ENCODE results near the gene COPZ2.
"Not testable (repeated sequence)": the region's sequence is repeated elsewhere in the genome, so short reads cannot be mapped to it uniquely, and the experiment has no call there.

COPZ2 gene

DNA sequence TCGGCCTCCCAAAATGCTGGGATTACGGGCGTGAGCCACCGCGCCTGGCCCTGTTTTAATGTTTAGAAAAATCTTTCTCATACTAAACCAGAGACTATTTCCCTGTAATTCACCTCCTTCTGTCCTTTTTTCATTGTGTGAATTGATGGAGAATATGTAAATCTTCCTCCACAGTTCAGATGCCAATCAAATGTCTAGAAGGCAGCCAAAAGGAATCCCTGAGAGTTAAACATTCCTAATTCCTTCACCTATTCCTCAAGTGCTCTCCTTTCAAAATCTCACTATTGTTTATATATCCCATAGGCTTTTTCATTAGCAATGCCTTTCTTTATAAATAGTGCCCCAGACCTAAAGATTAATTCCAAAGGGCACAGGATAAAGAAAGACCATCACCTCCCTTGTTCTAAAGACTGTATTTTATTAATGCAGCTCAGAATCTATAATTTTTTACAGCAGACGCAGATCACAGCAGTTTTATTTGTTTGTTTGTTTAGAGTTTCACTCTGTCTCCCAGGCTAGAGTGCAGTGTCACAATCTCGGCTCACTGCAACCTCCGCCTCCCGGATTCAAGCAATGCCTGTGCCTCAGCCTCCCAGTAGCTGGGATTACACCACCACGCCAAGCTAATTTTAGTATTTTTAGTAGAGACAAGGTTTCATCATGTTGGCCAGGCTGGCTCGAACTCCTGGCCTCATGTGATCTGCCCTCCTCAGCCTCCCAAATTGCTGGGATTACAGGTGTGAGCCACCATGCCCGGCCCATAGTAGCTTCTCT, 30.5 kb downstream of the COPZ2 start:
- DNase-seq (ENCODE audit: low read depth in 2 of 2), result no peak

DNA sequence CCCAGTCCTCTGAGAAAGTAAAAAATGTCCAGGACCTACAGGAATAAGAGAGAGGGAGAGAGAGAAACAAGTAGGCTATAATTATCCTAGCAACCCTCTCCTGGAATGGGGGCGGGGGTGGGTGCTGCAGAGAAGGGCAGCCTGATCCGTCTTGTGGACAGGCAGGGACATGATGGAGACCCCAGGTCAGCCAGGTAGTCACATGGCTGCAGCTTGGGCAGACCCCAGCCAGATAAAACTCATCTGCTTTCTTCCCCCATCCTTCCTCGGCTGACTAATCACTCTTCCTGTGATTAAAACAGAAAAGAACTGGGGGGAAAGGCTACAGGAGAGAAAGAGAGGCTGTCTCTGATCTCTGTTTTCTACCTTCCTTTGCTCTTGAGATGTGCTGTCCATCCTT, 32.6 kb downstream of the COPZ2 start:
- no peak for DNase-seq (ENCODE audit: low read depth in 2 of 2)

DNA sequence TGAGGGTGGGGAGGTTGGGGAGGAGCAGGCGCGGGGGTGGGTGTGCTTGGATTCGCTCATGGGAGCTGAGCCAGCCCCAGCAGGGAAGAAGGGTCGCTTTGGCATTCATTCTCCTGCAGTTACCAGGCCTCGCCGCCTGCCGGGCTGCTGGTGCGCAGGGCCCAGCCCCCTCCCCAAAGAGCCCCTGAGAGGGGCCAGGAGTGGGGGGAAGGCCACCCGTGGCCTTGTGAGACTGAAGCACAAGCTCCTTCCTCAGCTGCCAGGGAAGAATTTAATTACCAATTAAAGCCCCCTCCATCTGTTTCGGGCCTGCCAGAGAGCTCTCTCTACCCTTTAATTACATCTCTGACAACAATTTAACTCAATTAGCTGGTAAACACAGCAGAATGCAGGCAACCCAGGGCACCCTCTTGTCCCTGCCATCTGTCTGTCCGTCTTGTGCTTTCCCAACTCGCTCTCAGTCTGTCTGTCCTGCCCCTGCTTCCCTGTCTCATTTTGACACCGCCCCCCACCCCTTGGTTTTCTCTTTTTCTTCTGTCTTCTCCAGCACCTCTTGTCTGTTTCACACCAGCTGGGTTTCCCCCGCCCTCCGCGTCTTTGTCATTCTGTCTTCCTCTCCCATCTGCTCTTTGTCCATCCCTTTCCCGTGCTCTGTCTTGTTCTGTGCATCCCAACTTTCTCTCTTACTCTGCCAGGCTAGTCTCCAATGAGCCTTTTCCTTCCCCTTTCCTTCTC, 34.0 kb downstream of the COPZ2 start:
- no peak for DNase-seq (ENCODE audit: low read depth in 2 of 2)

DNA sequence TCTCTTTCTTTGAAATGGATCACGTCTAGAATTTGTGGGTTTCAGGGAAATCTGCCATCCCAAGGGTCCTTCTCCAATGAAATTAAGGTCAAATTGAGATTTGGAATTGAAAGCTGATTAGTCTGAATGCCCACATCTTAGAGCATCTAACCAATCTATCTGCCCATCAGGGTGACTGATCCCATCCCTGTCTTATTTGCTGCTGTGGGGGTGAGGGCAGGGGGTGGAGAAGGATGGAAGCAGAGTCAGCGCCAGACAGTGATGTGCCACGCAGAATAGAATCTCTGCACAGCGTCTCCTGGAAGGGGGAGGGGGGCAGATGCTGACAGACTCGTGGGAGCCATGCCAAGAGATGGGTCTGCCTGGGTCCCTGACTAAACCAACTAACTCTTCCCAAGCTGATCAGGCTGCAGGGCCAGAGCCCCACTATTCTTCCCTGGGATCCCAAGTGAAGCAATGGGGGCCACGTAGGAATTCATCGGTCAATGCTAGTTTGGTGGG, 34.6 kb downstream of the COPZ2 start:
- DNase-seq (ENCODE audit: low read depth in 2 of 2), result no peak

DNA sequence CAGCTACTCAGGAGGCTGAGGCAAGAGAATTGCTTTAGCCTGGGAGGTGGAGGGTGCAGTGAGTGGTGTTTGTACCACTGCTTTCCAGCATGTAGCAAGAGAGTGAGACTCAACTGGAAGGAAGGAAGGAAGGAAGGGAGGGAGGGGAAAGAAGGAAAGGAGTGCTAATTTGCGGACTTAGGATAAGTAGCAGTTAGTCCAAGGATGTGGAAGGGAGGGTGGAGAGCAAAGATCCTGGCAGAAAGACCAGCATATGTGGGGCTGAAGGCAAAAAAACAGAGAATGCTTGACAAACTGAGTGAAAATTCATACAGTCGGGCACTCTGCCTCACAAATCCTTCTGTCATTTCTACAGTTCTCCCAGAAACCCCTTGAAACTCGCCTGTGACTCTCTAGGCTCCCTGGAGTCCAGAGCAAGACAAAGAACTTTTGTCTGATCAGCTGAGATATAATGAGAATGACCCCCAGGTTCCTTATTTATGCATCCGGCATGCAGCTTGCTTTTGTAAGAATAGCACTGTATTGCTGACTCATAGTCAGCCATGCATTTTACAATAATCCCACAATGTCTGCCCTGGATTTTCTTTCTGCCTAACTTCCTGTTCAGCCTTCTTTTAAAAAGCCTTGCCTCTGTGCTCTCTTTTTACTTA, 35.2 kb downstream of the COPZ2 start:
- DNase-seq (ENCODE audit: low read depth in 2 of 2), result no peak

DNA sequence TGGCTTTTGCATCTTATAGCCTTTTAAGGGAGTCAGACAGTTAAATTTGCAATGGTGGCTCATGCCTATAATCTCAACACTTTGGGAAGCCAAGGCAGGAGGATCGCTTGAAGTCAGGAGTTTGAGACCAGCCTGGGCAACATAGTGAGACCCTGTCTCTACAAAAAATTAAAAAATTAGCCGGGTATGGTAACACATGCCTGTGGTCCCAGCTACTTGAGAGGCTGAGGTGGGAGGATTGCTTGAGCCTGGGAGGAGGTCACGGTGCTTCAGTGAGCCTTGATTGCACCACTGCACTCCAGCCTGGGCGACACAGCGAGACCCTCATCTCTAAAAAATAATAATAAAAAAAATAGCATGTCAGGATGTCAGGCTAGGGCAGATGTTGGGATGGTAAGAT, 35.9 kb downstream of the COPZ2 start:
- not testable (repeated sequence) for DNase-seq (ENCODE audit: low read depth in 2 of 2)

DNA sequence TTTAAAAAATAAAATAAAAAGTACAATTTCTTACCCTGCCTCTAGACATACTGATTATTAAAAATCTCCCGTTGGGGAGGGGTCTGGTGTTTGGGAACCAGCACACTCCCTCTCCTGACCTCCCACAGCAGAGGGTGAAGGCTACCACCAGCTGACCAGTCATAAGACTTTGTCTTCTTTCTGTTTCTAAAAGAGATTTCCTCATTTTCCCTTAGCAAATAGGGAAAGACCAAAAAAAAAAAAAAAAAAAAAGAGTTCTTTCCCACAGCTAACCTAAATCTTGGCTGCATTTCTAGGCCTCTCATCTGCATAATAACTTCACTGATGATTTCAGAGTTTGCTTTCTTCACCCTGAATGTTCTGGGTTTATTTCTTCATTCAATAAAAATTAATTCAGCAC, 36.4 kb downstream of the COPZ2 start:
- no peak for DNase-seq (ENCODE audit: low read depth in 2 of 2)

DNA sequence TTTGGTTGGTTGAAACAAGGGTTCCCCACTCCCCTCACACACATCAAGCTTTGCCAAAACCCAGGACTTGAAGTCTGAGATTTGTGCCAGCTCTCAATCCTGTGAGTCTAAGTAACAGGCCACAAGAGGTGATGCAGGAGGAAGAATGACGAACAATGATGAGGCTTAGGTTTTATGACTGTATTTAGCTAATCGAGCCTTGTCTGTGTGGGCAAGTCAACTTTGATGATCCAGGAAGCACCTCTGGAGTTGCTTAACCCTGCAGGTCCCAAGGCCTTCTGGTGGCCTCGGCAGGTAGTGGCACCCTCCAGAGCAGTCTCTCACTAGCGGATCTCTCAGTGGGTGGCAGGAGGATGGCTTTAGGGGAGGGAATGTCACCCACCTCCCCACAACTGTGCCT, 38.0 kb downstream of the COPZ2 start:
- no peak for DNase-seq (ENCODE audit: low read depth in 2 of 2)

DNA sequence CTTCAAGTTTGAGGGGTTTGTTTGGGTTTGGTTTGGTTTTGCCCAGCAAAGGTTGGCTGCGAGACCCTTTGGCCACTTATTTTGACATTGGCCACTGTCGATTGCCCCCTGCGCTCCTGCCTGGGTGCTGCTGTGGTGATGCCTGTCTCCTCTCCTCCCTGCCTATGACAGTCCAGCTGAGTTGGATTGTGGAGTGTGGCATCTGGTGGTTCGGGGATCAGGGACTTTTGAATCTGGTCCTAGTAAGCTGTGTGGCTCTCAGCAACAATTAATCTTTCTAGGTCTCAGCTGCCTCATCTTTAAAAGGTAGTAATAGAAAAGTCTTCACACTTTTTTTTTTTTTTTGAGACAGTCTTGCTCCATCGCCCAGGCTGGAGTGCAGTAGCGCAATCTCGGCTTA, 39.6 kb downstream of the COPZ2 start:
- DNase-seq (ENCODE audit: low read depth in 2 of 2), result no peak

DNA sequence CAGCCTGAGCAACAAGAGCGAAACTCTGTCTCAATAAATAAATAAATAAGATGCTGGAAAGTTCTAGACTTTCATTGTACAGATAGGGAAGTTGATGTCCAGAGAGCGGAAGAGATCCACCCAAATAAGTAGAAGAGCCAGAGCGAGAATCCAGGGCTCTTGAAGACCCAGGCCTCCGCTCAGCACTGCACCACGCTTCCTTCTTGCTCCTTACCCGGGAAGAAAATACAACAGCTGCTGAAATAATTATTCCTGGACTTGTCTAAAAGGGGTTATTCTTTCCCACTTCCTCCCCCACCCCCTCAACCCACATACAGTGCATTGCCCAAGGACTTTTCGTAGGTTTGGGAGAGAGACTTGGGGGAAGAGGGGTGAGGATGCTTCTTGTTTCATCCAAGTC, 40.0 kb downstream of the COPZ2 start:
- no peak for DNase-seq (ENCODE audit: low read depth in 2 of 2)

DNA sequence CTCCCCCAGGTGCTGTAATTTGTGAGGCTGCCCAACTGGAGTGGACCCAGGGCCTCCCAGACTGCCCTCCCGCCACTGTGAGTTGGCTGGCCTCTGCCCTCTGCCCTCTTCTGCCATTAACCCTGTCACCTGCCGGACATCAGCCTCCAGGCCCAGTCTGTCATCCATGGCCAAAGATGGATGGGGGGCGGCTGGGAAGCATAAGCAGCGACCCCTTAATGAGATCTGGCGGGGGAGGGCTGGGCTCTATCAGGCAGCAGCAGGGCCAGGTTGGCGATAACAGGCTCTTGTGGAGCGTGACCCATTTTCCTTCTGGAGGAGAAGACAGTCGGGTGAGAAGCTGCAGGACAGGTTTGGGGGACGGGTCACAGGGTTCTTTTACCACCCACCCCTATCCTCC, 41.4 kb downstream of the COPZ2 start:
- DNase-seq (ENCODE audit: low read depth in 2 of 2), result no peak

DNA sequence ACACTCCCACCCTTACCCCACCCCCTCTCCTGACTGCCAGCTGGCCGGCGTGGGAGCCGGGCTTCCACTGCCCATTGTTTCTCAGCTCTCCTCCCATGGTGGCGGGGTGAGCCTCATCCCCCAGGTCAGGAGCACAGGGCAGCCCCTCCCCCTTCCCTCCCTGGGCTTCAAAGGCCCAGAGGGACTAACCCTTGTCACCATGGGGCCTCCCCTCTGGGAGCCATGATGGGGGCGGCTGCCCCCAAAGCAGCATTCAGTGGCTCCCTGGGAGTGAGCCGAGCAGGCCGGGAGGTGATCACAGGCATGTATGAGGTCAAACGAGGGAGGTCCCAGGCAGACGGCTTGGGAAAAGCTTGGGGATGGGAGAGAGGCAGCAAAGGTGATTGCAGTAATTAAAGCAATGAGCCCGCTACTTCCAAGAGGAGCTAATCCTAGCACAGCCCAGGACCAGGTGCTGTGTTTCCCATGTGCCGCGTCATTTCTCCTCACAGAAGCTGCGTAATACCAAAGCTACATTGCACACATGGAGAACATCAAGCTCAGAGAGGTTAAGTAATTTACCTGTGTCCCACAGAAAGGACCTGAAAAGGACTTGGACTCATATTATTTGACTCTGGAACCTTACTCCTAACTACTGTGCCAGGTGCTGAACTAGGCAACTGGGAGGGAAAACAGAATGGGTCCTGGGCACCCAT, 42.2 kb downstream of the COPZ2 start:
- DNase-seq (ENCODE audit: low read depth in 2 of 2), result no peak

DNA sequence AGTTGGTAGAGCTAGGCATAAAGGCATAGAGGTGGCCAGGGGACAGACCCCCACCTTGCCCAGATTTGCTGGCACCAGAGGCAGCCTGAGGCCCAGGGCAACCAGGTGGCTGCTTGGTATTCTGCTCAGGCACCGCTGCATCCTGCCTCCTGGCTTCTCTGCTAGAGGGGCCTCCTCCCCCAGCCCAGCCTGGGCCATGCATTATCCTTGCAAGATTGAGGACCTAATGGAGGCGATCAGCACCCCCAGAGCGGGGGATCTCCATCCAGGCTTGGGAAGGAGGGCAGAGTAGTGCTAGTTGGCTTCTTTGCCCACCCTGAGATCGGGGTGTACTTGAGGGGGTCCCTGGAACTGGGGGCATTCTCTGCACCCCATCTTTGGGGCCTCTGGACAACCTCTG, 42.9 kb downstream of the COPZ2 start:
- DNase-seq (ENCODE audit: low read depth in 2 of 2), result no peak

DNA sequence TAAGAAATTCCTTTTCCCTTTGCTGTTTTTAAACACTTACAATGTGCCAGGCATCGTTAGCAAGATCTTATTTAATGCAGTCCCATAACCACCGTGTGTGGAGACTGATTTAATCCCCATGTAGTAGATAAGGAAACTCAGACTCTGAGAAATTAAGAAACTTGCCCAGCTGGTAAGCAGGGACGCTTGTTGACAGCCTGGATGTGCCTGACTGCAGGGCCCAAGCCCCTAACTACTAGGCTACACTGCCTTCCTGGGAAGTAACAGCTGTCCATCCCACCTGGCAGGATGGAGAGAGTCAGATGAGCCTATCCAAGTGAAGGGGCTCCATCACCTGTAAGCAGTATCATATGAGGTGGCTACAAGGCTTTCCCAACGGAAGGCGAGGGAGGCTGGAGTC, 43.6 kb downstream of the COPZ2 start:
- no peak for DNase-seq (ENCODE audit: low read depth in 2 of 2)

DNA sequence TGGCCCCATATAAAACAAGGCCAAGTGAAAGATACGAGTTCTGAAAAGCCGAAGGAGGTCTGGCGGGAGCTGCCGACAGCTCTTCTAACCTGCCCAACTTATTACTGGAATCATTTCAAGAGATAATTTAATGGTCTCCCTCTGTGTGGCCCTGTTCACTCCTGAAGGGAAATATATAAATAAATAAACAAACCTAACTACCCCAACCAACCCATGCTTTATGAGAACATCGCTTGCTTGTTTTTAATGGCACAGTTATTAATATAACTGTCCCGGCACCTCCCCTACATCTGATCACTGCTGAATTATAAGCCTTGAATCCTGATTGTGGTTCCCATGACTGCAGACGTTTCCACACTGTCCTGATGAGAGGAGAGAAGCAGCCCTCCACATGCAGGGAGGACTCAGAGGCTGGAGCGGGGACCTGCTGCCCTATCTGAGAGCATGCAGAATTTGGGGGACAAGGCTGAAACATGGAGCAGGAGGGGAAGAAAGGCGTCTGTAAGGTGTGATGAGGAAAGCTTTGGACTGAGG, 44.5 kb downstream of the COPZ2 start:
- no peak for DNase-seq (ENCODE audit: low read depth in 2 of 2)

DNA sequence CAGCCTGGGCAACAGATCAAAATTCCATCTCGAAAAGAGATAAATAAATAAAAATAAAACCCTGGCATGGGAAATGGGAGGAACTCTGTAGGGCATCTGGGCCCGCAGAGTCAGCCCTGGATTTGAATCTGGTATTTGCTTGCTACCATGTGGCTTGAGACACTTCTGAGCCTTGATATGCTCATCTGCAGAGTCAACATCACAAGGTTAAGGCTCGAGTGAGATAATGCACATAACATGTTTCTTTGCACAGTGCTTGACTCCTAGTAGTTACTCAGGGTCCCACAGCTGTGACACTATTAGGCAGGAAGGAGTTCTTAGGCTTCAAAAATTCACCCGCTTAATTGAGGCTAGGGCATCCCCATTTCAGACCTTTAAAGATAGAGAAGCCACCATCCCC, 45.4 kb downstream of the COPZ2 start:
- DNase-seq (ENCODE audit: low read depth in 2 of 2), result no peak

DNA sequence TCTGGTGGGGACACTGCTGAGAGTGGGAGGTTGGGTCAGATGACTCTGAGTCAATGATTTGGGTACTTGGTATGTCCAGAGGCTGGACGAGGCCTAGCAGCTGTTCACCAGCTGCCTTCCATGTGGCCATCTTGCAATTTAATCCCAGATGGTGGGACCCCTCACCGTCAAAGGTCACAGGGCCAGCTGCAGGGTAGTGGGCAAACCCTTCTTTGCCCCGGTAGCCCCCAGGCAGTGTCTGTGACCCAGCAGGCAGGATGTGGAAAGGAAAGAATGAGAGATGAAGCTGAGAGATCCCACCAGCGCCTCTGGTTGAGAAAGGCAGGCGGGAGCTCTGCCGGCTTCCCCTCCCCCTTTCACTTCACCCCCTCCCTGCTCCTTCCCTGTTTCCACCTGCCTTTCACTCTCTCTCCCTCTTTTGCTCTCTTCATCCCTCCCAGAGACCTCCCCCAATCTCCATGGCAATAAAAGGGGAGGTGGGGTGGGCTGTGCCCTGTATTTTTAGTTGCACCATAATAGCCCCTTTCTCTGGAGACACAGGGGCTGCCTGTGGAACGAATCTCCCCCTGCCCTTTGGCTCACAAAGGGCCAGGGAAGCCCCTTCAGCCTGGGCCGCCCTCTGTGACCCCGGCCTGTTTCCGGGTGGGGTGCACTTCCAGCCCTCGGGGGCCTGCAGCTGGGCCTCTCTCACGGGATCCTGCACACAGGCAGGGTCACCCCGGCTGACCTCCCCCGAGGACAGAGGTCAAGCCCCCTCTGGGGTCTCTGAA, 46.5 kb downstream of the COPZ2 start:
- DNase-seq (ENCODE audit: low read depth in 2 of 2), result no peak

DNA sequence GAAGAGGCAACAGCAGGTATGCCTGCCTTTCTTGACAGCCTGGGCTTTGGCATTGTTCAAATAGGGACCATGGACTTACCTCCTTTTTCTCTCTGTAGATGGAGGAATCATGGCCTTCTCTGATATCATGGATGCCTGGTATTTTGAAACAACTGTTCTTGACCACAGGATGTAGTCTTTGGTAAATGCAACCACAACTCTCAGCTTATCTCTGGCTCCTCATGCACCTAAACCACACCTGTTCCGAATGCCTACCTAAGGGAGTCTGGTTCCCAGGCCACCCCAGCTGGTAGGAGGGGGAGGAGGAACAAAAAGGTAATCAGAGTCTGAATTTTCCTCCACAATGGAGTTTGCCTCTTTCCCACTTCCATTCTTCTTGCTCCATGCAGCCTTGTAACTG, 47.9 kb downstream of the COPZ2 start:
- DNase-seq (ENCODE audit: low read depth in 2 of 2), result no peak

DNA sequence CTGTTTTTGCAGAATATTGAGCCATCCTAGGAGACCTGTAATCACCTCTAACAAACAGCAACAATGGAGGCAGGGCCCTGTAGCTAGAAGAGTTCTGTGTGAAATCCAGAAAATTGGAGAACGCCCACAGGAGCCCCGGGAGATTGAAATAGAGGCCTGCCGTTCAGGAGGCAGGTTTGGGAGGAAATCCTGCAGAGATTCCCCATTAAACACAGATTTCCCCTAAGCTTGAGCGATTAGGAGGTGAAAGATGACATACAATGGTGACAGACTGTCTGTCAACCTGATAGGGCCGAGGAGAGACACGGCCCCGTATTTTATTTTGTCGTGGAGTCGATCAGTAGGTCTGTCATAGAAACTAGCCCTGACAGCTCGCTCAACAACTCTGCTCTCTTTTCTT, 48.4 kb downstream of the COPZ2 start:
- DNase-seq (ENCODE audit: low read depth in 2 of 2), result no peak

DNA sequence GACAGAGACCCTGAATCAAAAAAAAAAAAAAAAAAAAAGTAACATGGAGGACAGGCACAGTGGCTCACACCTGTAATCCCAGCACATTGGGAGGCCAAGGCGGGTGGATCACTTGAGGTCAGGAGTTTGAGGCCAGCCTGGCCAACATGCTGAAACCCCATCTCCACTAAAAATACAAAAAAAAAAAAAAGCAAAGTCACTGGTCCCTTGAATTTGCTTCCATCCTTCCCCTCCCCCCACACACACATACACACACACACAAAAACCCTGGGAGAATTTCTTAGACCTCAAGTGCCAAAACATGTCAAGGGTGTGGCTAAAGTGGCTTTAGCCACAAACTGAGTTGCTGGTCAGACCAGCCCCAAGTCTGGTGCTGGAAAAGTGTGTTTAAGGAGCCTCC, 49.2 kb downstream of the COPZ2 start:
- not testable (repeated sequence) for DNase-seq (ENCODE audit: low read depth in 2 of 2)

DNA sequence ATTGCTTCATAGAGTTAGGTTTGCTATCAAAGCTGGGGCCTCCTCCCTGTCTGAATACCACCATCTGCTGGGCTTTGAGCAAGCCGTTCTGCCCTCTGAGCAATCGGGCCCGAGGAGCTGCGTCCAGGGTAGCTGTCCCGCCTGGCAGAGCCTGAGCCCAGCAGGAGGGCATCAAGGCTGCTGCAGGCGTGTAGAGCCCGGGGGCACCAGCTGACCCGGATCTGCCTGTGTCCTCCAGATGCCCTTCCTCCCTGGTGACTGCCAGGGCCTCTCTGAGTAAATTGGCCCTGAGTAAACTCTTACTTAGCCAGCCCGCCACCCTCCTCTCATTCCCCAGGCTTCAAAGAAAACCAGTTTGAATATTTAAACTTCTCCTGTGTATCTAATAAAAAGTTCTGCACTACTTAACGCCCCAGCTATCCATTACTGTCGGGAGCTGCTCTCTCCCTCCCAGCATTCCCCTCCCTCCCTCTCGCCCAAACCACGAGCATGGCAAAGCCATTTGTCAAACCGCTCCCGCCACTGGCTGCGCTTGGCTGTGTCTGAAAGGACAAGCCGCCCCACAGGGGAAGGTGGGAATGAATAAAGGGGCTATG, 50.3 kb downstream of the COPZ2 start:
- DNase-seq (ENCODE audit: low read depth in 2 of 2), result no peak

Measured in stimulated activated CD4-positive, alpha-beta T cell treated with anti-CD3 and anti-CD28 coated beads, Interleukin-12 subunit alpha, Interleukin-12 subunit beta, amount 100 ng/mL, for 24 hours (primary cell).